GM18867 (cell line): ENCODE results near the gene SHISA2.

Experiments used
- ATAC-seq: cut with Tn5 transposase; IDR thresholded peaks from one replicate; pipeline ENCODE4 v1.9.1; 2021; ENCODE audit warnings: mild to moderate bottlenecking, moderate library complexity; ENCODE audit not compliant: unreplicated experiment

Gene SHISA2

GRCh38 chr13:26050568-26051230, 1.1 kb downstream of the SHISA2 start:
- no peak for ATAC-seq

DNA sequence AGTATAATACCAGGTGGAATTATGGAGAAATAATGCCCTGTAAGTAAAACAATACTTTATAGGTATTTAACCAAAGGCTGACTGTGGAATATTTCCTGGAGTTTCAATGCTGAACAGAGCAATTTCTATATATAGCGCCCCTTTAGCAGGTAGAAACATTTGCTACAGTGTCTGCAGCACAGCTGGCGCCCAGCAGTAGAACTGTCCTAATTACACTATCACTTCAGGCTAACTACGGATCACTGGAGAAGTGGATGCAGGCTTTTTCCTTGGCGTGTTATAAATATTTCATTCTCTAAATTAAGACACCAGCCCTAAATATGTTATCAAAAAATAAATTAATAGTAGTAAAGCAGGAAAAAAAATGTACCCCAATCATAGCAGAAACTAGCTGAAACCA, 3.1 kb downstream of the SHISA2 start:
- ATAC-seq, result no peak

DNA sequence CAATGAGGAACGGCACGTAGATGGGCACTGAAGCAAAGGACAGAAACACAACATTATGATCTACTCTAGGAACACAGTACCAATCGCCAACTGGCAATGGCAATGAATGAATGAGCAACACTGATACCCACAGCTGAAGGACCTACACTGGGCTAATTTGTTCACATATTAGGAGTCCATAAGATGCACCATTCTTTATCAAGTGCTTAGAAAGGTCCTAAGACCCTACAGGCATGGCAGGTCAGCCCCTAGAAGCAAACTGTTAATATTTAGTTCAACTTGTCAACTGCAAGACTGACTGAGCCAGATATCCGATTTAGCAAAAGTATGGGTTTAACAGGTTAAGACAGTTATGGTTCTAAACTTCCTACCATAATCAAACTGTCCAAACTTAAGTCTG, 4.8 kb downstream of the SHISA2 start:
- no peak for ATAC-seq

- ATAC-seq, result no peak
Measured at GRCh38 chr13:26046639-26047038, 5.2 kb downstream of the SHISA2 start.

DNA sequence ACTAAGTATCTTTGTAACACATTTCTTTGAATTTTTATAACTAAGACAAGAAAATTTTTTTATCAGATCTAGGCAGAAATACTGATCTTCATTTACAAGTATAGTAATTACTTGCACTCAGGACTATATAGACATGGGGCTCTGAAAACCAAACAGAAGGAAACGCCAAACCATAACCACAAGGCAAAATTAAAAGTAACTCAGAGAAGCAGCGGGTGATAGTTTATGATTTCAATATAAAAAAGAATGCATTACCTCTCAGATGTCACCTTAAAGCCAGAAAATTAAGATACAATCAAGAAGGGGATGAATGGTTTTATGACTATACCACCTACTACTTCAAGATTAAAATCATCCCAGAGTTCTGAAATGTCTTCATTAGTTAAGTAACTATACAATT, 6.7 kb downstream of the SHISA2 start:
- no peak for ATAC-seq

DNA sequence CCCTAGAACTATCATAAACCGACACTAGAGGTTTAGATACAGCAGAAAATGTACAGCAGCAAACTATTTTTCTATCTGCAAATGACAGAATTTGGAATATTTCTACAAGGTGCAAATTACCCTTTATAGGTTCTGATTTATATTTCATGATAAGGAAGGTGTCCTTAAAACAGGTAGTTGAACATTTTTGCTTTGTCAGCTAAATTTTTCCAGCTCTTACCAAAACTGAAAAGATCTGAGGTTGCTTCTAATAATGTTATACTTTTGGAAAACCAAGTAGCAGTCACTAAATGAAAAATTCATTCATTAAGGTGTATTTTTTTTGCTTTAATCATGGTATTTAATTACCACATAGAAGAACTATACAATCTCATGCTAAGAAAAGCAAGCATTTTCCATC, 9.0 kb downstream of the SHISA2 start:
- no peak for ATAC-seq

DNA sequence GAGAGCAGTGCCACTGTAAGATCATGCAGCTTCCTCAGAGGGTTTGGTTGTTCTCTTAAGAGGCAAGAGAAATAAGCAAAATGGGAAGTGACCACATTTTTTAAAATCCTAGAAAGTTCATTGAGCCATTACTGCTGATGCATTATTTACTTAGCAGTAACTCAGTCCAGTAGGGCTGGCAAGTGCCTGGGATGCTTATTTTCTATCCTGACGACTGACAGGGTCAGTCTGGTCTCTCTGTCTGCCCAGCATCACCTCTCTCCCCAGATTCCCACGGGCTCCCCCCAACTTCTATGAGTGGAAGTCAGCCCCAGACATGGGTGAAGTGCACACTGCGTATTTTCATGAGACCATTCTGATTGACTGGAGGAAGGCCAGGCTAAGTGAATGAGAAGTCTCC, 10.4 kb downstream of the SHISA2 start:
- no peak for ATAC-seq

GRCh38 chr13:26038931-26039475, 12.8 kb downstream of the SHISA2 start:
- ATAC-seq, result no peak

GRCh38 chr13:26037302-26037701, 14.5 kb downstream of the SHISA2 start:
- no peak for ATAC-seq

DNA sequence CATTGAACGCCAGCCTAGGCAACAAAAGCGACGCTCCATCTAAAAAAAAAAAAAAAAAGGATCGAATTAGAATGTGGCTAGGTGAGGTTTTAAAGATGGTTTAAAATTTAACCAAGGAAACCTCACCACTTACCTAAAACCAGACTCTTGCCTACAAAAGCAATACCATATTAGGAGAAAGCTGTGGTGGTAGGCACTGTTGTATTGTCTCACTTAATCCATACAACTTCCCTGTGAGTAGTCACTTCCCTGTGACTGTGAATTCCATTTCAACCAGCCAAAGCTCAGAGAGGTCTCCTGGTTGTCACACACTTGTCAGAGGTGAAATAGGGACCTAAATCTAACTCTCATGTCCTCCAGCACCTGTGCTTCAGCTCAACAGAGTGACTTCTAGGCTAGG, 15.4 kb downstream of the SHISA2 start:
- no peak for ATAC-seq

- no peak for ATAC-seq
Measured at GRCh38 chr13:26034018-26034417, 17.8 kb downstream of the SHISA2 start.

GRCh38 chr13:26030331-26030730, 21.5 kb downstream of the SHISA2 start:
- ATAC-seq, result no peak

DNA sequence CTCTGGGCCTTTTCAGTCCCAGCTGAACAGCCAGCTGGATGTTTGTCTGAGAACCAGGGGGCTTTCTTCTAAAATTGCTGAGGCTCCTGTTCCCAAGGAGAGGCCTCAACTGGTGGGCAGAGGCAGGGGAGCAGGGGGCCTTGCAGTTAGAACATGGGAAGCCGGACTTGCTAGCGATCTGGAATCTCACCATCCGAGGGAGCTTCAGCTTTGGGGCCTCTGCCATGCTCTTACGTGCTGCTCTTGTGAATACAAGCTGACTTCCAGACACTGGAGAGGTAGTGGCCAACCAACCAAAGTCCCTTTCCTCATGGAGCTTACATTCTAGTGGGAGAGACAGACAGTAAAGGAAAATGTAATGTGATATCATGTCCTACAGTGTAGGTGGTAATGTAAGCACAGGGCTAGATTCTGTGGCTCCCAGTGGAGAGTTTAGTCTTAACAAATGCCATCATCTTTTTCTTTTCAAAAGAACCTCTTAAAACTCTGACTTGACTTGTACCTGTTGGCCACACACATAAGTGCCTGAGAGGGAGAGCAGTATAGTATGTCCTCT, 22.2 kb downstream of the SHISA2 start:
- no peak for ATAC-seq

GRCh38 chr13:26026211-26026610, 25.6 kb downstream of the SHISA2 start:
- ATAC-seq, result no peak

DNA sequence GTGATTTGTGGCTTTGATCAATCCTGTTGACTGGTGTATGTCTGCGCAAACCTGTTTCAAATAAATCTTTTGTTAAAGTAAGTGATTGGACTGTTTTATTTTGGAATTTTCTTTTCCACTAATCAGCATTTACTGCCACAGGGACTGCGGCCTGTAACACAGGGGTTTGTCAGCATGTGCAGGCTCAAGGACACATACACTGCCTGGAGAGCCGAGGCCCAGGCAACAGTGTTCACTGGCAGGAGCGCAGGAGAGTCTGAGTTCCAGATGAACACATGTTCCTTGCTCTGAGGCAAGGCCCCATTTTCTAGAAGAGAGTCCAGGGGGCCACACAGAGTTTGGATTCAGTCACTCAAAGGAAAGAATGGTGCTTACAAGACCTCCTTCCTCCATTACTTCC, 26.0 kb downstream of the SHISA2 start:
- ATAC-seq, result no peak

DNA sequence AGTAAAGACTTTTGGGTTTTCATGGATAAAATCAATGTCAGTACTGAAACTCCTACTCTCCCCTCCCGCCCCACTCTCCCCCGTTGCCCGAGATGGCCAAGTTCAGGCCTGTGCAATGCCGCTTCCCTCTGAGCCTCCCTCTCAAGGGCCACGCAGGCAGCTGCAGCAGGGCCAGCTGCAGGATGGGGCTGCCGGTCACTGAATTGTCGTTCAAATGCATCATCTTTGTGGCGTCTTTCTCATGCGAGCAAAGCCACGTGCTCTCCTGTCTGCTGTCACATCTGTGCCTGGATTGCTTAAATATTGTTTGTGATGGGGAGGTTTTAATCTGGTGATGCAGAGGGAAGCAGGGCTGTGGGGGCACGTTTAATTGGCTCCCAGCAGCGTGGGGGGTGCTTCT, 26.6 kb downstream of the SHISA2 start:
- no peak for ATAC-seq

DNA sequence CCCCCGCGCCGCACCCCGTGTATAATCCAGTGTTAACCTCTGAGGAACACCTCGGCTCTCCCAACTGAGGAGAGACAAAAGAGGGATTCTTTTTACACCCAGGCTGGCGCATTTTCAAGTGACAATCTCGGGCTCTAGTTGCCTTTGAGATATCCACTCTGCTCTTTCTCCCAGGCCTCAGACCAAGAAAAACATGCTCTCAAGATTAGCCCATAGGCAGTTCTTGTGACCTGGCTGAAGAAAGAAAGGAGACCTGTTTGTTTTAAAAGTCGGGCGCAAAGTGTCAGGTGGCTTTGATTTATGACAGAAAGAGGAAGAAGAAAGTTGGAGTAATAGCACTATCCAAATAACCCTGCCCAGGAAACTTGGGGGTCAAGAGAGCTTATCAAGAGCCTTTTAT, 27.3 kb downstream of the SHISA2 start:
- ATAC-seq, result no peak

- no peak for ATAC-seq
Measured at GRCh38 chr13:26022538-26023292, 29.1 kb downstream of the SHISA2 start.

DNA sequence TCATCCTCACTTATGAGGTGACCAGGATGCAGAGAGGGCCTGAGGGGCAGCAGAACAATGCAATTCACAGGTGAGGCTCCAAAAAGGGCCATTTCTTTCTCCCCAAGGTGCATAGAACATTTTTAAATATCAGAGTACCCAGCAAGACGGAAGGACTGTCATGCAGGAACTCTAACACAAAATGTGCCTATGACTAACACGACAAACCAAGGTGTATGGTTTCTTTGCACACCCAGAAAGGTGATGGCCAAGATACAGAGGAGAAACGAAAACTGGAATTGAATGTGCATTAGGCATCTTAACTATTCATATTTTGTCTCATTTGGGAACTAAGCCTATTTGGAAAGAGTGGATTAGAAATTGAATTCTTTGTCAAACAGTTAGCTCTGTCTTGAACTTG, 29.9 kb downstream of the SHISA2 start:
- no peak for ATAC-seq

GRCh38 chr13:26021516-26021915, 30.3 kb downstream of the SHISA2 start:
- no peak for ATAC-seq

GRCh38 chr13:26020891-26021290, 30.9 kb downstream of the SHISA2 start:
- no peak for ATAC-seq
